DOHH2 (cell line): ENCODE measurements around the gene CRB3.

Experiments
- H3F3A ChIP-seq: fragments of 200-600 bp; sonication (generic), shearing (Covaris generic); 2 replicates; pipeline ENCODE4 v1.6.0; 2016; ENCODE audit warnings: antibody characterized with exemption, mild to moderate bottlenecking; ENCODE audit not compliant: control insufficient read depth, insufficient read depth
- H3K27ac ChIP-seq: fragments of 200-600 bp; sonication (generic); 2 replicates; pipeline ENCODE4 v1.5.1; 2014; ENCODE audit warnings: low read depth, mild to moderate bottlenecking, low read length, moderate library complexity
- H3K27me3 ChIP-seq: fragments of 200-600 bp; sonication (generic); 2 replicates; pipeline ENCODE4 v1.6.1; 2014; ENCODE audit warnings: mild to moderate bottlenecking, low read length, mixed read lengths; ENCODE audit not compliant: control insufficient read depth
- H3K36me3 ChIP-seq: fragments of 200-600 bp; sonication (generic); 2 replicates; pipeline ENCODE4 v1.6.1; 2014; ENCODE audit warnings: mild to moderate bottlenecking, low read length, moderate library complexity, mixed read lengths; ENCODE audit not compliant: control insufficient read depth
- H3K4me1 ChIP-seq: fragments of 200-600 bp; sonication (generic); 2 replicates; pipeline ENCODE4 v1.6.1; 2014; ENCODE audit warnings: mild to moderate bottlenecking, low read length, mixed read lengths; ENCODE audit not compliant: control insufficient read depth
- H3K4me2 ChIP-seq: fragments of 200-600 bp; sonication (generic); 2 replicates; pipeline ENCODE4 v1.6.0; 2014; ENCODE audit warnings: mild to moderate bottlenecking, low read length, moderate library complexity
- H3K4me3 ChIP-seq: fragments of 200-600 bp; sonication (generic); 2 replicates; pipeline ENCODE4 v1.5.1; 2014; ENCODE audit warnings: mild to moderate bottlenecking, low read length, mixed read lengths
- H3K79me2 ChIP-seq: fragments of 200-600 bp; sonication (generic); 2 replicates; pipeline ENCODE4 v1.6.1; 2014; ENCODE audit warnings: mild to moderate bottlenecking, low read length, mixed read lengths; ENCODE audit not compliant: control insufficient read depth
- H3K9me2 ChIP-seq: fragments of 200-600 bp; sonication (generic); replicated peaks from 2 replicates; pipeline ENCODE4 v1.6.1; 2014; ENCODE audit warnings: mild to moderate bottlenecking, low read length, mixed read lengths; ENCODE audit not compliant: control insufficient read depth
- H3K9me3 ChIP-seq: fragments of 200-600 bp; sonication (generic); 2 replicates; pipeline ENCODE4 v1.6.1; 2014; ENCODE audit warnings: antibody characterized with exemption, low read length, mixed read lengths; ENCODE audit not compliant: control insufficient read depth, insufficient read depth
- H4K20me1 ChIP-seq: fragments of 200-600 bp; sonication (generic); 2 replicates; pipeline ENCODE4 v1.6.0; 2014; ENCODE audit warnings: low read depth, mild to moderate bottlenecking, antibody characterized with exemption, low read length, moderate library complexity; ENCODE audit not compliant: control insufficient read depth, insufficient read depth
- CTCF ChIP-seq: fragments of 200-600 bp; sonication (generic); IDR thresholded peaks from one replicate; pipeline ENCODE4 v1.5.1; 2014; ENCODE audit warnings: antibody characterized with exemption, mild to moderate bottlenecking, low read depth, low read length; ENCODE audit not compliant: poor library complexity, severe bottlenecking
- EZH2phosphoT487 ChIP-seq: fragments of 200-600 bp; sonication (generic); IDR thresholded peaks from 2 replicates; pipeline ENCODE4 v1.6.1; 2017; ENCODE audit warnings: borderline replicate concordance, mild to moderate bottlenecking, antibody characterized with exemption, low read length, moderate library complexity, mixed read lengths

CRB3 gene

GRCh38 chr19:6464070-6464873 lies at the start of gene CRB3:
Gene CRB3, plus strand, starts transcription at chr19:6464271. Its CDS starts 431 bp downstream, at chr19:6464702.
- Histone ChIP-seq H4K20me1 (no peaks in the 10 kb centered on the region), H3K4me1 (no peaks in the 10 kb centered on the region), H3K36me3 (no peaks in the 10 kb centered on the region), H3K9me2 (no peaks in the 10 kb centered on the region), H3K79me2 (peaks cover 3% of the 10 kb centered on the region), H3K9me3 (no peaks in the 10 kb centered on the region), H3F3A (no peaks in the 10 kb centered on the region), H3K4me3 (no peak within 1 kb of the TSS), H3K27ac (no peak within 1 kb of the TSS), H3K4me2 (no peak within 1 kb of the TSS), H3K27me3 (no peaks in the 10 kb centered on the region)
- TF ChIP-seq CTCF, result no peak
- TF ChIP-seq EZH2phosphoT487, result no peak

- Histone ChIP-seq H3K27ac (no peak overlapping the region), H3K4me2 (no peak overlapping the region), H3K9me3 (no peaks in the 10 kb centered on the region), H3K9me2 (no peaks in the 10 kb centered on the region), H3K4me3 (no peak overlapping the region), H3K4me1 (no peaks in the 10 kb centered on the region), H3F3A (peaks cover 11% of the 10 kb centered on the region), H3K36me3 (peaks cover 69% of the 10 kb centered on the region), H4K20me1 (peaks cover 5% of the 10 kb centered on the region; the same call in 1 of the 2 replicates), H3K79me2 (peaks cover 11% of the 10 kb centered on the region), H3K27me3 (no peaks in the 10 kb centered on the region)
- TF ChIP-seq EZH2phosphoT487, result no peak
- TF ChIP-seq CTCF, result no peak
These were observed 49.1 kb upstream of the CRB3 start for GRCh38 chr19:6414793-6415590.

- Histone ChIP-seq H4K20me1 (peaks cover 8% of the 10 kb centered on the region), H3K27ac (no peak overlapping the region), H3K36me3 (peaks cover 76% of the 10 kb centered on the region), H3K9me2 (no peaks in the 10 kb centered on the region), H3K4me3 (no peak overlapping the region), H3K4me1 (no peaks in the 10 kb centered on the region), H3F3A (peaks cover 11% of the 10 kb centered on the region), H3K9me3 (no peaks in the 10 kb centered on the region), H3K4me2 (no peak overlapping the region), H3K27me3 (no peaks in the 10 kb centered on the region), H3K79me2 (peaks cover 18% of the 10 kb centered on the region)
- TF ChIP-seq CTCF (no peak), EZH2phosphoT487 (no peak)
These were observed 48.4 kb upstream of the CRB3 start for GRCh38 chr19:6415591-6416190.
